SU-DHL-6 (cell line): ENCODE results near the gene TNIP3.

Experiments used
- H2AFZ ChIP-seq: fragments of 200-600 bp; sonication (generic); 2 replicates; pipeline ENCODE4 v1.6.1; 2014; ENCODE audit warnings: low read depth, mild to moderate bottlenecking, moderate library complexity, mixed read lengths, antibody characterized with exemption, low read length; ENCODE audit not compliant: severe bottlenecking
- H3F3A ChIP-seq: fragments of 200-600 bp; shearing (Covaris generic); 2 replicates; pipeline ENCODE4 v1.6.0; 2016; ENCODE audit warnings: antibody characterized with exemption, mild to moderate bottlenecking; ENCODE audit not compliant: insufficient read depth
- H3K27ac ChIP-seq: fragments of 200-600 bp; sonication (generic); 2 replicates; pipeline ENCODE4 v1.5.1; 2016; ENCODE audit warnings: low read depth, mild to moderate bottlenecking, low read length, moderate library complexity, mixed read lengths
- H3K27me3 ChIP-seq: fragments of 200-600 bp; sonication (generic), shearing (Covaris generic); 2 replicates; pipeline ENCODE4 v1.6.0; 2014; ENCODE audit warnings: mild to moderate bottlenecking, low read length
- H3K36me3 ChIP-seq: fragments of 200-600 bp; sonication (generic); 2 replicates; pipeline ENCODE4 v1.6.1; 2014; ENCODE audit warnings: mild to moderate bottlenecking, low read length, mixed read lengths
- H3K4me2 ChIP-seq: fragments of 300-600, 200-600 bp; shearing (Covaris generic), sonication (generic); 2 replicates; pipeline ENCODE4 v1.6.0; 2014; ENCODE audit warnings: low read length, low read depth, mild to moderate bottlenecking; ENCODE audit not compliant: poor library complexity, severe bottlenecking
- H3K4me3 ChIP-seq: fragments of 200-600 bp; sonication (generic); 2 replicates; pipeline ENCODE4 v1.5.1; 2014; ENCODE audit warnings: antibody characterized with exemption, low read length, mild to moderate bottlenecking, mixed read lengths; ENCODE audit not compliant: insufficient read depth, poor library complexity, severe bottlenecking
- H3K79me2 ChIP-seq: fragments of 200-600 bp; sonication (generic); 2 replicates; pipeline ENCODE4 v1.6.1; 2014; ENCODE audit warnings: mild to moderate bottlenecking, low read length, moderate library complexity; ENCODE audit not compliant: insufficient read depth
- H3K9ac ChIP-seq: fragments of 200-600 bp; sonication (generic); 2 replicates; pipeline ENCODE4 v1.7.0; 2014; ENCODE audit warnings: mild to moderate bottlenecking, low read length
- H3K9me2 ChIP-seq: fragments of 200-600 bp; sonication (generic); replicated peaks from 2 replicates; pipeline ENCODE4 v1.6.1; 2014; ENCODE audit warnings: low read length; ENCODE audit not compliant: insufficient read depth
- H3K9me3 ChIP-seq: fragments of 200-600 bp; sonication (generic); 2 replicates; pipeline ENCODE4 v1.6.1; 2014; ENCODE audit warnings: low read length, mixed read lengths; ENCODE audit not compliant: insufficient read depth
- H4K20me1 ChIP-seq: fragments of 200-600 bp; sonication (generic); 2 replicates; pipeline ENCODE4 v1.6.1; 2014; ENCODE audit warnings: low read depth, mild to moderate bottlenecking, antibody characterized with exemption, low read length, moderate library complexity, mixed read lengths
- CTCF ChIP-seq: fragments of 200-600 bp; sonication (generic); IDR thresholded peaks from one replicate; pipeline ENCODE4 v1.5.1; 2017; ENCODE audit warnings: antibody characterized with exemption, mild to moderate bottlenecking, low read length, moderate library complexity; ENCODE audit not compliant: insufficient read depth, poor library complexity, severe bottlenecking
- EZH2phosphoT487 ChIP-seq: fragments of 200-600 bp; sonication (generic), shearing (Covaris generic); conservative IDR thresholded peaks from 2 replicates; pipeline ENCODE4 v1.6.1; 2018; ENCODE audit warnings: mild to moderate bottlenecking, antibody characterized with exemption, low read length, moderate library complexity, mixed read lengths

The TNIP3 gene

GRCh38 chr4:121190389-121190788 is 26.3 kb upstream of the TNIP3 start:
- H3K27me3 ChIP-seq: no peaks in the 10 kb centered on the region
- no peaks in the 10 kb centered on the region for H3K9me2 ChIP-seq
- no peak overlapping the region for H3K9ac ChIP-seq
- H3K4me3 ChIP-seq: no peak overlapping the region
- H3K4me2 ChIP-seq: no peak overlapping the region
- H4K20me1 ChIP-seq: no peaks in the 10 kb centered on the region
- no peak overlapping the region for H3K27ac ChIP-seq
- H2AFZ ChIP-seq: no peak overlapping the region
- H3F3A ChIP-seq: no peaks in the 10 kb centered on the region
- no peaks in the 10 kb centered on the region for H3K9me3 ChIP-seq
- H3K36me3 ChIP-seq: no peaks in the 10 kb centered on the region
- H3K79me2 ChIP-seq: no peaks in the 10 kb centered on the region
- TF ChIP-seq CTCF (no peak), EZH2phosphoT487 (no peak)

GRCh38 chr4:121189326-121190215 is 25.4 kb upstream of the TNIP3 start:
- H3K79me2 ChIP-seq: no peaks in the 10 kb centered on the region
- H3K36me3 ChIP-seq: no peaks in the 10 kb centered on the region
- H3K9me3 ChIP-seq: no peaks in the 10 kb centered on the region
- H3K27ac ChIP-seq: no peak overlapping the region
- H3K27me3 ChIP-seq: no peaks in the 10 kb centered on the region
- TF ChIP-seq CTCF: no peak
- TF ChIP-seq EZH2phosphoT487: no peak
- H3K9me2 ChIP-seq: no peaks in the 10 kb centered on the region
- no peak overlapping the region for H2AFZ ChIP-seq
- no peaks in the 10 kb centered on the region for H3F3A ChIP-seq
- H3K4me2 ChIP-seq: no peak overlapping the region
- no peak overlapping the region for H3K4me3 ChIP-seq
- no peaks in the 10 kb centered on the region for H4K20me1 ChIP-seq
- no peak overlapping the region for H3K9ac ChIP-seq

GRCh38 chr4:121187206-121187605 is 23.1 kb upstream of the TNIP3 start:
- Histone ChIP-seq H3F3A (no peaks in the 10 kb centered on the region), H3K4me2 (no peak overlapping the region), H3K79me2 (no peaks in the 10 kb centered on the region), H3K9me3 (no peaks in the 10 kb centered on the region), H3K27ac (no peak overlapping the region), H3K9me2 (no peaks in the 10 kb centered on the region), H3K27me3 (no peaks in the 10 kb centered on the region), H2AFZ (no peak overlapping the region), H4K20me1 (no peaks in the 10 kb centered on the region), H3K4me3 (no peak overlapping the region), H3K36me3 (no peaks in the 10 kb centered on the region), H3K9ac (no peak overlapping the region)
- TF ChIP-seq CTCF (no peak), EZH2phosphoT487 (no peak)
